B cell (primary cell): Measurements from ENCODE around the gene BUD31.

Source experiments
- CTCF ChIP-seq: fragments of 200-600 bp; IDR thresholded peaks from one replicate; pipeline ENCODE4 v1.8.0; 2022; ENCODE audit warnings: antibody characterized with exemption, mild to moderate bottlenecking
- EZH2 ChIP-seq: IDR thresholded peaks from 2 replicates; pipeline ENCODE4 v1.6.1; 2012; ENCODE audit warnings: borderline replicate concordance, low read depth, mild to moderate bottlenecking, moderate library complexity, low read length; ENCODE audit not compliant: insufficient read depth, poor library complexity, severe bottlenecking

GRCh38 chr7:99404977-99405320 lies 3.8 kb upstream of the BUD31 start:
- TF ChIP-seq CTCF (no peak), EZH2 (no peak)
